ENCODE data around the gene TAF9B.

- TF ChIP-seq POLR2A (IDR thresholded peaks at IDR 0.05; ENCODE audit: low read length) (no peak), GATA1 (IDR thresholded peaks at IDR 0.05; ENCODE audit: low read depth, low read length) (no peak)
Observed at GRCh38 chrX:78105944-78106650, 33.4 kb downstream of the TAF9B start.

Measured in erythroblast (primary cell).